WI38 (cell line): ENCODE data around the gene GATA3.

ENCODE experiments used
- H3K4me3 ChIP-seq: 2 replicates; pipeline ENCODE4 v1.5.1; 2011; ENCODE audit warnings: low read depth, mild to moderate bottlenecking, control low read depth, low read length
- TF ChIP-seq, protein P1 (sequence below): IDR thresholded peaks from 2 replicates; pipeline ENCODE4 v1.5.1; 2012; ENCODE audit warnings: low read depth, mild to moderate bottlenecking, control low read depth, low read length

The GATA3 gene

DNA sequence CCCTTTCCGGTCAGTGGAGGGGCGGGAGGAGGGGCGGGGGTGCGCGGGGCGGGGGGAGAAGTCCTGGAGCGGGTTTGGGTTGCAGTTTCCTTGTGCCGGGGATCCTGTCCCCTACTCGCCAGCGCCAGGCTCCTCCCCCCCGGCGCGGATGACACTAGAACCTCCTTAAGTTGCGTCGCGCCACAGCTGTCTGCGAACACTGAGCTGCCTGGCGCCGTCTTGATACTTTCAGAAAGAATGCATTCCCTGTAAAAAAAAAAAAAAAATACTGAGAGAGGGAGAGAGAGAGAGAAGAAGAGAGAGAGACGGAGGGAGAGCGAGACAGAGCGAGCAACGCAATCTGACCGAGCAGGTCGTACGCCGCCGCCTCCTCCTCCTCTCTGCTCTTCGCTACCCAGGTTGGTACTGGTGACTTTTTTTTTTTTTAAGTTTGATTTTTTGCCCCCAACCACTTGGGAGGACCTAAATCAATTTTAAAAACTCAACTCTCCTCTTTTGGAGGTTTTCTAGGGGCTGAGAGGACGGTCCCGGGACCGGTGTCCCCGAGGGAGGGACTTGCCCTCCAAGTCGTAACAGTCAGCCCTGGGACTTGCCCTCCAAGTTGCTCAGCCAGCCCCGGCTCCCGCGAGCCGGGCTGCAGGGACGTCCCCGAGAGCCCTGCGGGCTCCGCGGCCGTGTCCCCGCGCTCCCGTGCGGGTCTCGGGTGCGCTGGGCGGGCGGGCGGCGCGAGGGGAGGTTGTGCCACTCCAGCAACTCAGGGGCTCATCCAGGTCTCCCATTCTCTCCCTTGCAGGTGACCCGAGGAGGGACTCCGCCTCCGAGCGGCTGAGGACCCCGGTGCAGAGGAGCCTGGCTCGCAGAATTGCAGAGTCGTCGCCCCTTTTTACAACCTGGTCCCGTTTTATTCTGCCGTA lies at the start of gene GATA3:
Gene GATA3, plus strand, starts transcription at position 195 of the 914 bp plus-strand sequence. CDS start 968 bp downstream, outside the sequence.
- TF ChIP-seq, protein P1, sequence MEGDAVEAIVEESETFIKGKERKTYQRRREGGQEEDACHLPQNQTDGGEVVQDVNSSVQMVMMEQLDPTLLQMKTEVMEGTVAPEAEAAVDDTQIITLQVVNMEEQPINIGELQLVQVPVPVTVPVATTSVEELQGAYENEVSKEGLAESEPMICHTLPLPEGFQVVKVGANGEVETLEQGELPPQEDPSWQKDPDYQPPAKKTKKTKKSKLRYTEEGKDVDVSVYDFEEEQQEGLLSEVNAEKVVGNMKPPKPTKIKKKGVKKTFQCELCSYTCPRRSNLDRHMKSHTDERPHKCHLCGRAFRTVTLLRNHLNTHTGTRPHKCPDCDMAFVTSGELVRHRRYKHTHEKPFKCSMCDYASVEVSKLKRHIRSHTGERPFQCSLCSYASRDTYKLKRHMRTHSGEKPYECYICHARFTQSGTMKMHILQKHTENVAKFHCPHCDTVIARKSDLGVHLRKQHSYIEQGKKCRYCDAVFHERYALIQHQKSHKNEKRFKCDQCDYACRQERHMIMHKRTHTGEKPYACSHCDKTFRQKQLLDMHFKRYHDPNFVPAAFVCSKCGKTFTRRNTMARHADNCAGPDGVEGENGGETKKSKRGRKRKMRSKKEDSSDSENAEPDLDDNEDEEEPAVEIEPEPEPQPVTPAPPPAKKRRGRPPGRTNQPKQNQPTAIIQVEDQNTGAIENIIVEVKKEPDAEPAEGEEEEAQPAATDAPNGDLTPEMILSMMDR, result no peak
- H3K4me3 ChIP-seq, result peak within 1 kb of the TSS; percentile 73

DNA sequence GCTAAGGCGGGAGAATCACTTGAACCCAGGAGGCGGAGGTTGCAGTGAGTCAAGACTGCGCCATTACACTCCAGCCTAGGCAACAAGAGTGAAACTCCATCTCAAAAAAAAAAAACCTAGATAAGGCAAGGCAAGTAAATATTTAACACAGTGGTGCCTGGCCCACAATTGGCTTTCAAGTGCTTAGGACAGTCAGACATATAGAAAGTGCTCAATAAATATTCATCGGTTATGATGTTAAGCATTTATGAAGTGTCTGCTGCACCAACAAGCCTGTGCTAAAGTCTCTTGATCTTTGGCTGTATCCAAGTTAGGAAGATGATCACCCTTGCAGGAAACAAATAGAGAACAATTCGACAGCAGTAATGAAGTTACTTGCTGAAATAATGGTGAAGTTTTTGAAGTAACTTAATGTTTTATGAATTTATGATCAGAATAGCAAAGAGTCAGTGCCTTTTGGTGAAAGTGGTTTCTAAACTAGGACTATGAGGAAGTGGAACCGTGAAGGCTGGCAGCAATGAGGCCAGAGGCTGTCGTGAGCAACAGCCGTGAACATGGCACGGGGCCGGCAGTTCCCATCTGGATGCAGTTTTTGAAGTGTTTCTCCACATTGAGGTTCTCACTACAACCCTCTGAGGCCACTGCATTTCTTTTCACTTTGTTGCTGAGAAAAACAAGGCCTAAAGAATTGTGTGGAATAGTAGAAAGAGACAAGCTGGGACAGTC lies 48.1 kb upstream of the GATA3 start:
- H3K4me3 ChIP-seq, result no peak overlapping the region
- TF ChIP-seq, protein P1, result no peak

DNA sequence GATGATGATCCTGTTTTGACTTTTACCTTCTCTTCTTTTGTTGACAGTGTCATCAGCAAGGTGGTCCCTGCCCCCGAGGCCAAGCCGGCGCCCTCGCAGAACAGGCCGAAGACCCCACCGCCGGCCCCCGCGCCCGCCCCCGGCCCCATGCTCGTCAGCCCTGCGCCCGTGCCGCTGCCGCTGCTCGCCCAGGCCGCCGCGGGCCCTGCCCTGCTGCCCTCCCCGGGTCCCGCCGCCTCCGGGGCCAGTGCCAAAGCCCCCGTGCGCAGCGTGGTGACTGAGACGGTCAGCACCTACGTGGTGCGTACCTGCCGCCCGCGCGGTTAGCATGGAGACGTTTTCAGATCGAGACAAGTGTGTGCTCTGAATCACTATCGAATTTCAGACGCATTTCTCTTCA lies 45.5 kb upstream of the GATA3 start:
- H3K4me3 ChIP-seq, result no peak overlapping the region
- TF ChIP-seq, protein P1, result no peak

DNA sequence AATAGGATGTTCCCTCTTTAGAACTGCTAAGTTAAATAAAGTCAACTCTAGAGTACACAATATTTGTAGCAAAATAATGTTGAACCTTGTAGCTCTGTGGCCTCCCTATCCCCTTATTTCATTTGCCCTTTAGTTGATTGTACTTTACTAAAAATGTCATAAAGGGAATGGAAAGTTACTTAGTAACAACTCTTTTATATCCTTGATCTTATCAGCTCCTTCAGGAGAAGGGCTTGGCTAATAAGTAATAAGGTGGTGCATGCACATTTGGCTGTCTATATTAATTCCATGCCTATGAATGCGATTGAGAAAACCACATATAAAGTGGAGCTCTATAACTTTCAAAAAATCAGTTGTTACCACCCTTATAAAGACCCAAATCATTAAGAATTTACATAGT lies 41.5 kb upstream of the GATA3 start:
- H3K4me3 ChIP-seq, result no peak overlapping the region
- TF ChIP-seq, protein P1, result no peak

DNA sequence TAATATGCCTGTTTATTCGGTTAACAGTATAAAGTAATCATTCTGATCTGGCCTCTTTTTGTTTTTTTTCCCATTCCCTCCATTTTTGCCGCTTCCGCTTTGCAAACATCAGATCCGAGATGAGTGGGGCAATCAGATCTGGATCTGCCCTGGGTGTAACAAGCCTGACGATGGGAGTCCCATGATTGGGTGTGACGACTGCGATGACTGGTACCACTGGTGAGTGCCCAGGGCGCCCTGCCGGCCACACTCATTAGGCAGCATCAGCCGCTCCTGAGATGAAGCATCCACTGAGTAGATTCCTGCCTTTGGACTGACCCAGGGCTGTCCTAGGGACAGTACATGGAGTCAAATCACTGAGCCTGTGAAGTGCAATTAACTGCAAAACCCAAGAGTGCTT lies 40.9 kb upstream of the GATA3 start:
- no peak overlapping the region for H3K4me3 ChIP-seq
- TF ChIP-seq, protein P1, result no peak

DNA sequence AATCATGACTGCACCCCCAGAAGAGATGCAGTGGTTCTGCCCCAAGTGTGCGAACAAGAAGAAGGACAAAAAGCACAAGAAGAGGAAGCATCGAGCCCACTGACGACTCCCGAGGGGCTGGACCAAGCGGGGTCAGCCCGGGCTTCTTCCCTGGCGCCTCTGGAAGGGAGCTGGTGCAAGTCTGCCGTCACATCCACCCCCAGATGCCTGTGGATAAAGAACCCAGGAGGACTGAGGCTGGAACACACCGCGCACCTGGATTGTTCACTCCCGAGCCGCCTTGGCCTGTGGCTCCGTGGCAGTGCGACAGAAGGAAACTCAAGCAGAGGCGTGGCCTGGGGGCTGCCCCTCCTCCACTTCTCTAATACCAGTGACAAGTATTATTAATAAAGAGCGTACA lies 39.8 kb upstream of the GATA3 start:
- no peak overlapping the region for H3K4me3 ChIP-seq
- TF ChIP-seq, protein P1, result no peak

DNA sequence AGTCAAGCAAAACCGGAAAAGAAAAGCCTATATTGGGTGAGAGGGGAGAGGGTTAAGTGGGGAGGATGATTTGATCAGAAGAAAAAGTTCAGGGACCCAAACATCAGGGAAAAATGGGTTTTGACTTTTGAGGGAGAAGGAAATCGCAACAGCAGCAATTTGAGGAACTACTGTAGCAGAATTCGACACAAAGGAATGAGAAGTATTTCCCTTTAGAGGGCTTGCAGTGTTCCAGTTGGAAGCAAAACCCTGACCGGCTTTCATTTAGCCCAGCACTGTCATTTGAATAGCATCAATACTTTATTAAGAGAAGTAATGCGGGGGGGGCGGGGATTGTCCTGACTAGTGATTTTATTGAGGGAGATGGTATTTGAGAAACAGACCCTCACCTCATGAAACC lies 37.2 kb upstream of the GATA3 start:
- TF ChIP-seq, protein P1, result no peak
- no peak overlapping the region for H3K4me3 ChIP-seq
